GM18520 (cell line): Measurements from ENCODE around the gene ST6GAL1.

Source experiments
- ATAC-seq: cut with Tn5 transposase; IDR thresholded peaks from one replicate; pipeline ENCODE4 v1.9.1; 2021; ENCODE audit not compliant: unreplicated experiment

ST6GAL1 gene

DNA sequence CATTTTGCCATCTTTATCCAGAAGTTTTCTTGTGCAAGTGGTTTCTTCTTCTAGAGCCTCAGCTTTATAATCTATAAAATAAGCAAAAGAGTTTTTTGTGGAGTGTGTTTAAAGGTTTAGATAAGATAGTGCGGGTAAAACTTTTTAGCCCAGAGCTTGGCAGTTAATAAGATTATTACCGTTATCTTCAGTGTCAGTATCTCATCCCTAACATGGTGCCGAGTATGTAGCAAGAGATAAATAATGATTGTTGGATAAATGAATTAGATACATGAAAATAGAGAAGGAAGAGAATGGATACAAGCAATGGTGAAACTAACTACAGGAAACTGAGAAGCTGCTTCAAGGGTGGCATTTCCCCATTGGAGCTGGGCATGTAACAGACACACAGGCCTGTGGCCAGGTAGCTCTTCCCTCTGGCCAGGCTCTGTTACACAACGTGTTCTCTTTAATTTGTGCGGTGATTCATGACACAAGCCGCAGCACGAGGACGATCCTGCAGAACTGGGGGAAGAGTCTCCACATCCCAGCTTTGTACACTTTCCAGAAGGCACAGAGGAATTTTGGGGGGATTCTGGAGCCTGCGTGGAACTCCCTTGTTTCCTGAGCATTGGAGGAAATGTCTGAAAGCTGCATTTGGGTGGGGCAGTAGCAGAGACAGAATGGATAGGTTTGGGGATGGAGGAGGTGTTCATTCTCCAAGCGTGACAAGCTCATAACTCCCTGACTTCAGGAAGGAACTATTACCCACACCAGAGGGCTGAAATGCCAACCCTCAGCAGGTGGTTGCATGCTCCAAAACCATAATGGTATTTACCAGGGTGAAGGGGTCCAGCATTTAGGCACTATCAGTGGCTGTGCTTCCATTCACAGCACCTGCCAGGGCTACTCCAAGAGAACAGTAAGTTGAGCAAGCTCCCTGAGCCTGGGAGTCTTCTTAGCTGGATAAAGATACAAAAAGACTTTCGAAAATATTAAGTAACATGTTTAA is 14.2 kb upstream of the ST6GAL1 start:
- ATAC-seq, result no peak

DNA sequence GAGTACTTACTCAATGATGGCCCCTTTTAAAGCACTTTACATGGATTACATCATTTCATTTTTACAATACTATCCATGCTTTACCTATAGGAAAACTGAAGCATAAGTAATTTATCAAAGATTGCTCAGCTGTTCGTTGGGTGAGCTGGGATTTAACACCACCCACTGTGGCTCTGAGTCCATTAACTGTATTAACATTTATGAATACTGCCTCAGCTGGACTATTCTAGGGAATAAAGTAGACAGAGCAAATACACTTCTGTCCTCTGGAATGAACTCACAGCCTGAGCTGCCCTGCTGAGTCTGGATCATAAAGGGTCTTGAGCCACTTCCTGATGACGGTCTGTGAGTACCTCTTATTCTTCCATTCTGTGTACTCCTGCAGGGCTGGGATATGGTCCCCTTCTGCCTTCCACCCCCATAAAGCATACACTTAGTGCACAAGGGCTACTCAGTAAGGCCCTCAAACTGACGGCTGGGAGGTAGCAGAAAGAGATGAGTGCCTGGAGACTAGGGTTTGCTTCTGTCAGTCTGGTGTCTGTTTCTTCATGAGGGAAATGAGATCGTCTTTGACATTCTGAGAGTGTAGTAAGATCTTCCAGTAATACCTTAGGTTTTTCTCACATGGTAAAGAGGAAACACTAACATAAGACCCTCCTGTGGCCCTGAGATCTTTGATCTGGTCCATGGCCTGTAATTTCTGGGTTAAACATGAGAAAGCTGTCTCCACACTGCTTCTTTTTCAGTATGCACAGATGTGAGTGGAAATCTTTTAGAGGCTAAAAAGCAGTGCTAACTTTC is 12.6 kb upstream of the ST6GAL1 start:
- ATAC-seq, result no peak

DNA sequence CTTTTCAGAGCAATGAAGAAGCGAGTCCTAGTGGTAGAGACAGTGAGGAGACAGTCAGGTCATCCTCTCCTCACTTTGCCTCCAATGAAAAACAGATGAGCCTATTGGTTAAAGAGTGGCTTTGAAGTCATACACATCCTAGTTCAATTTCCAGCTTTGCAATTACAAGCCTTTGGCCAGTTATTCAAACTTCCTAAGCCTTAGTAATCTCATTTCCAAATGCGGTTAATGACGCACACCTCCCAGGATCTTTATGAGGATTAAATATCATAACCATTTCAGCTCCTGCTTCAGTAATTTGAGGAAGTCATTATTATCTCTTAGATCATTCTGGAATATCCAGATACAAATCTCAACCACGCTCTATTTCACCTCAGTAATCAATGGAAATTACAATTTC is 10.0 kb upstream of the ST6GAL1 start:
- ATAC-seq, result no peak

DNA sequence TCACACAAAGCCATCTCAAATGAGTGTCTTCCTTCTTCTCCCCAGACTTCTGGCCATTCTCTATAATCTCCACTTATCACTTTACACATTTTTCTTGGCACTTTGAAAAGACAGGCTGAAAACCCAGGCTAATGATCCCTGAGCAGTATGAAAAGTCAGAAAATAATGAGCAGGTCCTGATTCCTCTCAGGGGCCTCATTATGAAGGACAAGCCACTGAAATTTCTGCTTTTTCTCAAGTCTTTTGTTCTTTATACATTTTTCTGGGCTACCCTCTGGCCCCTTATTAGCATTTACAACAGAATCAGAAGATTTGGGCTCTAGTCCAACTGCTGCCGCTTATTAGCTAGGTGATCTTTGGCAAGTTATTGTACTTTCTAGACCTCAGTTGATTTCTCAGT is 9.5 kb upstream of the ST6GAL1 start:
- ATAC-seq, result no peak

DNA sequence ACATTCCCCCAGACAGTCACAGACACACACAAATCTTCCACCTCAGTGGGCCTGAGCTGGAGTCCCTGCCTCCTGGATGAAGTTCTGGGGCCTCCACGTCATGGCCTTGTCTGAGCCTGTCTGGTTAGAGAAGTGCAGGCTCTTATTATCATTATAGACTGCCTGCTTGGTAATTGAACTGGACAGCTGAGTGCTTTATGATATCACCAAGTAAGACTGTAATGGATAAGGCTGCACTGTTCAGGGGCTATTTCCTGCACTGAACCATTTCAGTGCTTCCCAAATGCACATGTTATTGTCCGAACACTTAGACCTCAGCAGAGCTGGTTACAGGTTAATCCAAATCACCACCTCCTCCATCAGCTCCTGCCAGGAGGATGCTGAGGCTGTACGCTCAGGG is 8.7 kb upstream of the ST6GAL1 start:
- no peak for ATAC-seq

DNA sequence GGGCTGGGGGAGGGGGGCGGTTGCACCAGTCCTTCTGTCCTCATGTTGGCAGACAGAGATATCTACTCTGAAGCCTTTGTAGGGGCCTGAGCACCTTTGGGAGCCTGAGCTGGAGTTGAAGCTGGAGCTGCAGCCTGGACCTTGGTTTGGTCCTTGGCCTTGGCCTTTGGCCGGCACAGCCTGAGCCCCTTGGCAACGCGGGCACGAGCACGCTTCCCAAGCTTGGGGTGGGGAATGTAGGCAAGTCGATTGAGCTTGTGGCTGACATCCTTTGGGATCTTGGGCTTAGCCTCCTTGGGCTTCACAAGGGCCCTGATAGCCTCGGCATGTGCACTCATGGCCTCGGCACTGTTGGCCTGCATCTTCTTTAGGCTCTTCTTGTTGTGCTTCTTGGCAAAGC is 8.1 kb upstream of the ST6GAL1 start:
- no peak for ATAC-seq

DNA sequence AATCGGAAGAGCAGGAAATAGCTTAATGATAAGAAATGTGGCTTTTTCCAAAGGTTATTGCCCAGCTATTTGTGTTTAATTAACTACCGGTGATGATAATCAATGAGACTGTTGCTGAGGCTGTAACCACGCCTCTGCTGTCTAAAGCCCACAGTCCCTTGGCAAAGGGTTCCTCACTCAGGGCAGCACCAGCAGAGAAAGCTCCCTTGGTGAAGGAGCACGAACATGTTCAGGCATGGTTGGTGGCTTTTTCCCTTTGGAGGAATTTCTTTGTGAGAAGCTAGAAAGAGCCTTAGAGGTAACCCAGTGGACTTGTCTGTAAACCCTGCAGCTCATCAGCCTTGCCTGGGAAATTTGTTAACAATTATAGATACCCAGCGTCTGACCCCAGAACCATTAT is 7.5 kb upstream of the ST6GAL1 start:
- ATAC-seq, result no peak

DNA sequence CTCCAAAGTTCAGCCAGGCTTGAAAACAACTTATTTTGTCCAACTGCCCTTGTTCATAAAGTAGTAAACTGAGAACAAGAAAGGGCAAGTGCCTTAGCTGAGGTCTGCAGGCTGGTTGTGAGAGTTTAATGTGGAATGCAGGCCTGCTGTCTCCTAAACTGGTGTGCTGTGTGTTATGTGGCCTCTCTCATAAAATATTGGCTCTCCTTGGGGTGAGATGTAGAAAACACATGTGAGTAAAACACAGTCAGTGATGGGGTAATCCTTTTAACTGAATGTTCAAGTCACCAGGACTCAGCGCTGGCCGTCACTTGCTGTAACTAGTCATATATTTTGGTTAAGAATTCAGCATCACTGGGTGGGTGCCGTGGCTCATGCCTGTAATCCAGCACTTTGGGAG is 7.1 kb upstream of the ST6GAL1 start:
- ATAC-seq, result no peak

DNA sequence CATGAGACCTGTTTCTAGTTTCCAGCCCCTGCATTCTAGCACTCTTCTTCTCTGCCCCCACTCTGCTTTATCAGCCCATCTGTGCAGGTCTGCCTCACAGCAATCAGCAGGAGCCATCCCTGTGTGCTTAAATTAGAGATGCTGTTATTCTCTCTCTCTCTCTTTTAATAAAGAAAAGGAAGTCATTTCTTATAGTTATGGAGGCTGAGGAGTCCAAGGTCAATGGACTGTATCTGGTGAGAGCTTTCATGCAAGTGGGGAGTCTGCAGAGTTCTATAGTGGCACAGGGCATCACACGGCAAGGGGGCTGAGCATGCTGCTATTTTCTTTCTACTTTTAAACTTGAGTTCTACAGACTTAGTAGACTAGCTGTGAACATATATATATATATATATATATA is 4.5 kb upstream of the ST6GAL1 start:
- ATAC-seq, result no peak

DNA sequence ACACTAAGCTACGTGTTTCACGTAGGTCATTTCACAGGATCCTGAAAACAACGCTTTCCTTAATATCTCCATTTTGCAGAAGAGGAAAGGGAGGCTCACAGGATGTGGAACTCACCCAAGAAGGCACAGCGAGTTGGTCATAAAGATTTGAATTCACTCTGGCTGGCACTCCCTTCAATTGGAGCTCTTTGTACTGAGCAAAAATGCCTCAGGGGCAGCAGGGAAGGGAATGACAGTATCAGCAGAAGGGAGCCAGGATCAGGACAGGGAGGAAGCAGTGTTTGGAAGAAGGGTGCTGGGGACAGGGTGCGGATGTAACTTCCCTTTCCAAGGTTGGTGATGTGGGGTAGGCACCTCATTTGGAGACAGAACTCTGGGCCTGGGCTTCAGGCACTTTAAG is 1.1 kb upstream of the ST6GAL1 start:
- no peak for ATAC-seq

DNA sequence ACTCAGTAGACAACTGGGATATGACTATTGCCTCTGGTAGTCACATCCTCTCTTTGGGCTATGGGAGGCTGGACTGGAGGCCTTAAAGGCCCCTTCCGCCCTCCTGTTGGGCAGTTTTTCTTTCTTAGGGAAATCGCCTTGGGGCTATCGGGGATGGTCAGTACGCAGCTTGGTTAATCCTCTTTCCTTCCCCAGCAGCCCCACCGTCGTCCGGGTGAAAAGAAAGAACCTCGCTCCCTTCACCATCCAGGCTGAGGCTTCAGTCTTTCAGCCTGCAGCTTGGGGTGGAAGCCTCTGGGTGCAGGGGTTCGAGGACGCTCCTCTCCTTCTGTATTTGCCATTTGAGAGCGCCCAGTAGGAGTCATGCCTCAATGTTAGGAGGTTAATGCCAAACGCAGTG is 641 bp upstream of the ST6GAL1 start:
- no peak for ATAC-seq

DNA sequence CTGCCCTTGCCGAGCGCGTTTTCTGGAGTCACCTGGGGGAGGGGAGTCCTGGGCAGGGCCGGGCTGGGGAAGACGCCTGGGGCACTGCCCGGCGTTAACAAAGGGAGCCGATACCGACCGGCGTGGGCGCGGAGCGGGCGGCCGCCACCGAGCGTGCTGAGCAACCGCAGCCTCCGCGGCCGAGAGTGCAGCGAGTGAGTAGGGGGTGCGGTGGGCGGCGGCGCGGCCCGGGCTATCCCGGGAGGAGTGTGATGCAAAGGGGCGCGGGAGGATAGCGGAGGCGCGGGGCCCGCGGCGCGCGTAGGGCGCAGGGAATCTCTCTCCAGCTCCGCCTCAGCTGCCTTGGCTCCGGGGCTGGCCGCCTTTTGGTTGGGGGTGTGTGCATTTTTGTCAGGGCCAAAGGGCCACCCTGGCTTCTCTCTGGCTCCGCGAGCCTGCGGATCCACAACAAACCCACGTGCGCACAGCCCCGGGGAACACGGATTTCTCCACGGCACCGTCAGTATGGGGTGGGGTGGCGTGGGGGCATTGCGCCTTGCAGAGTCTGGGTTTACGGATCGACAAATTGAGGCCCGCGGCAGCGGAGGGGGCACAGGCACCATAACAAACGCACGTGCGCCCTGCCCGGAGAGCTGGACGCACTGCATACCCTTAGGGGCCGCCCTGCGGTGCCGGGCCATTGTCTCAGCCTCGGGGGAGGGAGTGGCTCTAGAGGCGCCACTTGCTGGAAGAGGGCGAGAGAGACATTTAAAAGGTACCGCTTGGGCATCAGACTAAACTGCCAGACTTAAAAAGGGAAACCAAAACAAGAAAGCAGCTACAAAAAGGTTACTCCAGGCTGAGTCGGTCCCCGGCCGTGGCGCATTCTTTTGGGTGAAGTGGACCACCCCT is 560 bp downstream of the ST6GAL1 start:
- peak; percentile 79 for ATAC-seq

DNA sequence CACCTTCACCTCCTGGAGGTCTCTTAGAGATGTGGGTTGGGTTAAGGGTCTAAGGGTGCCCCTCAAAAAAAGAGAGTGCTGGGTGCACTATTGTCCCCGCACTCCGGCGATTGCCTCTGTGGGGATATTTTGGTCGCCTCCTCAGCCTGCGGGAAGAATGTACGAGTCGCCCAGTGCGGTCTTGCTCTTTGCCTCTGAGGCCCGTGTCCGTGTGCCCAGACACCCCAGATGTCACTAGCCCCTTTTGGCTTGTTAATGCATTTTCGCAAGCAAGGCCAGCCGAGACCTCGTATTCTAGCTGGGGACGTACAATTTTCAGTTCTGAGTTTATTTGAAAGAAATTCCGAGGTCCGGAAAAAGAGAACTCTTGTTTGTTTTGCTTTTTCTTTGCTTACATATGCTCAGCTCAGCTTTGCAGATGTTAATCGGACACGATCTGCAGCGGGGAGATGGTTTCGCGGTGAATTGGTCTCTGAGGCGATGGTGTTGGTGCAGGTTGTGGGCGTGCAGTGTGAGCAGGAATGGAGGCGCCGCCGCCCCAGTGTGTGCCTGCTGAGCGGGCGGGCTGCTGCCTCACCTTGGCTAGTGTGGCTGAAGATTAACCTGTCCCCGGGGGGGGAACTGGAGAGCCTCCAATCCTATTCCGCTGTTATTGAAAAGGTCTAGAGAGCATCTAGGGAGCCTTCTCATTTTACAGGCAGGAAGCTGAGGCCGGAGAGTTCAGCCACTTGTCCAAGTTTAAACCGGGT is 1.4 kb downstream of the ST6GAL1 start:
- ATAC-seq, result no peak

DNA sequence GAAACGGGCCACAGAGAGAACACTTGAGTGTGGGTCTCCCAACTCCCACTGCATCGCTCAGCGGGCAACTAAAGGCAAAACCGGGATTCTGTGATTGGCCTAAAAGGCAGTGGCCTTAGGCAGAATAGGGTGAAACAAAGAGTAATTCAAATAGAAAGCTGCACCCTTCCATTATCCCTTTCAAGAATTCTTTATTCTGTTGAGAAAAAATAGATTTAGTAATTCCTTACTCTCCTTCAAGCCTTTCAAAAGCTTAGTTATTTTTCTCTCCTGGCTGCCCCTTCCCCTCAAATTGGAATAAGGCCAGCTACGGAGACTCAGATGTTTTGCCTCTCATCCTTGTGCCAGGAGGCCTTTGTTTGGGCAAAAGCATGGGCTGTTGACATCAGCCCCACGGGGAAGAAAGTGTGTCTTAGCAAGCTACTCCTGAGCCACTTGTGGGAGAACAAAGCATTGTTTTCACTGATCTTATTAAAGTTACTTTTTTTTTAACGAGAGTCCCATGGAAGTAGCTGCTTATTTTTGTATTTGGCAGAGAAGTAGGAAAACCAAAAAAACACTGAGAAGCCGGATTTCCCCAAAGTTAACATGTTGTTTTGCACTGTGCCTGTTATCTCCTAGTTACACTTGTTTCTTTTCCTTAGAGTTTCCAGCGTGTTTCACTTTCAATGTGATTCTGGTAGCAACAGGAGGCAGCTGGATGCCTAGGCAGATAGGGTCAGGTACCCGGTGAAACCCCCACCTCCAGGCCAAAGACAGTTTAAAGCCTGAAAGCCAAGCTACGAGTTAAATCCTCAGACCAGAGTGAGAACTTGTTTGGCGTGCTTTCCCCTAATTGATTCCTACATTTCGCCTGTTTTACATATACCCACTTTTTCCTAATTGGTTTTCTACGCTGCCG is 2.2 kb downstream of the ST6GAL1 start:
- no peak for ATAC-seq

DNA sequence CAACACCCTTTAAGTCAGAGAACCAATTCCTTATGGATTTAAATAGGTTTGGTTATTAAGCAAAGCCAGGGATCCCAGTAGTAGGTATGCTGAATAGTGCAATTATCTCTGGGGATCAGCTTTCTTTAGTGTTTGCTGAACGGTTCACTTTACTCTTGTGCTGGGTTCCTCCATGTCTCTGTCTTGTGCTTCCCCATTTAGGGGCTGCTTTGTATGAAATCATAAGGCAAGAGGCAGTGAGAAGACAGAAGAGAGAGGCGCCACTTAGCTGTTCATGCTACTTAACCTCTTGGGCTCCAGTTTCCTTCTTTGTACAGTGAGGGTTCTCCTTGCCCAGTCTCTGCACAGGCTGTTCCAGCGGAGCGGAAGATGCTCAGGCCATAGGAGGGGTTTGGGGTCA is 3.5 kb downstream of the ST6GAL1 start:
- ATAC-seq, result no peak

DNA sequence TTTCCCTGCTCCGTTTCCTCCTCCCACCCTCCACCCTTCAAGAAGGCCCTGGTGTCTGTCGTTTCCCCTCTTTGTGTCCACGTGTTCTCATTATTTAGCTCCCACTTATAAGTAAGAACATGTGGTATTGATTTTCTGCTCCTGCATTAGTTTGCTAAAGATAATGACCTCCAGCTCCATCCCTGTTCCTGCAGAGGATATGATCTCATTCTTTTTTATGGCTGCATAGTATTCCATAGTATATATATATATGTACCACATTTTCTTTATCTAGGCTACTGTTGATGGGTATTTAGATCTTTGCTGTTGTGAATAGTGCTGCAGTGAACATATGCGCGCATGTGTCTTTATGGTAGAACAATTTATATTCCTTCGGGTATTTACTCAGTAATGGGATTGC is 4.8 kb downstream of the ST6GAL1 start:
- no peak for ATAC-seq

DNA sequence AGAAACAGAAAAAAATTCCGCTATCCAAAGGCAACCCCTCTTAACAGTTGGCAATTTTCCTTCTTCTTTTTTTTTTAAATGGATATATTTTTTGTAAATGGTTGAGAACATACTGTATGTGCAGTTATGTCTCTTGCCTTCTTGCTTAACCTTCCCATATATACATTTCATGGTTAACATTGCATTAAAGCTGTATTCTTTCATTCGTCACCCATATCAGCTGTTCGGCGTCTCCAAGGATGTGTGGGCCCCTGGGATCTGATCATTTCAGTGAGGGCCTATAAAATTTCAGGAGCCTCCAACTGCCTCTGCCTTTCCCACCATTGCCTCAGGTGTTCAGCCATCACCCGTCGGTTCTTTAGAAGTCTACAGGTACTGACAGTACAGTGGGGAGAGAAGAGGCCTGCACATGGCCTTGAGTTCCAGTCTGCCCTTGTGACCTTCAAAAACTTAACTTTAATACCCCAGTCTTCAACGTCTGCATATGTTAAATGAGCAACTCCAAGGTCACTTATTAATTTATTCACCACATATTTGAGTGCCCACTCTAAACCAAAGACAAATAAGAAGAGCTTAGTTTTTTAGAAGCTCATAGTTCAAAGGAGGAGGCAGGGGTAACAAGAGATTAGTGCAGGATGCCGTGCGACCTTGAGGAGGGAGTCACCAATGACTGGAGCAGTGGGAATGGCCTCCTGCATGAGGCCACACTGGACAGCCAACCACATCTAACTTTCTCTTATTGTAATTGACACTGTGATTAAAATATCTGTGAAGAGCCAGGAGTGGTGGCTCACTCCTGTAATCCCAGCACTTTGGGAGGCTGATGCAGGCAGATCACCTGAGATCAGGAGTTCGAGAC is 6.9 kb downstream of the ST6GAL1 start:
- no peak for ATAC-seq

DNA sequence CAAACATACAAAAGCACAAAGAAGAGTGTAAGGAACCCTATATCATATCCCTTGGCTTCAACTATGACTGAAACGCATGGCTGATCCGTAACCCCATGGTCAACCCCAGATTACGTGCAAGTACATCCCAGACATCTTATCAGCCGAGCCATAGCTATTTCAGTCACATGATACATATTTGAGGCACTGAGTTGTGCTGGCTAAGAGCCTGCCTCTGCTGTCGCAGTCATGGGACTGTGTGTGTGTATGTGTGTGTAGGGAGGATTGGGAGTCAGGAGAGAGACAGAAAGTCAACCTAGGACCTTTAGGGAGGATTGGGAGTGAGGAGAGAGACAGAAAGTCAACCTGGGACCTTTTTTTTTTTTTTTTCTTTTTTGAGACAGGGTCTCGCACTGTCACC is 8.4 kb downstream of the ST6GAL1 start:
- no peak for ATAC-seq
